GM19463 (cell line): ENCODE measurements around the gene SULF2.

Source experiments
- ATAC-seq: cut with Tn5 transposase; IDR thresholded peaks from one replicate; pipeline ENCODE4 v1.9.1; 2021; ENCODE audit warnings: mild to moderate bottlenecking, moderate library complexity; ENCODE audit not compliant: unreplicated experiment

Gene SULF2

DNA sequence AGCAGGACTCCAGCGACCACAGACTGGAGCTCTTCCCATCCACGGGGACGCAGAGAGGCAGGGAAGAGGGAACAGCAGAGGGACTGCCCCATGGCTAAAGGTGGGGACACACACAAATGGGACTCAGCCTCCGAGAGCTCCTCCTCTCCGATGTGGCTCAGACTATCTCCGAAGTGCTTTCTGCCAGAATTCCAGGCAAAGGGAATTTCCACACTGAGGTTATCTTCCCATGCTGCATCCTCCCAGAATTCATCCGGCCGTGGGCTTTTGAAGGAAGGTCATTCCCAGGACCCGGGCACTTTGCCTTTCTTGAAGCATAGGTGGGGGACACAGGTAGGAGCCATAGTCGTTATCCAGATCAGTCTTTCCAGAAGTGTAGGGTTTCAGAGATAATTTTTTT, 67.9 kb downstream of the SULF2 start:
- no peak for ATAC-seq

DNA sequence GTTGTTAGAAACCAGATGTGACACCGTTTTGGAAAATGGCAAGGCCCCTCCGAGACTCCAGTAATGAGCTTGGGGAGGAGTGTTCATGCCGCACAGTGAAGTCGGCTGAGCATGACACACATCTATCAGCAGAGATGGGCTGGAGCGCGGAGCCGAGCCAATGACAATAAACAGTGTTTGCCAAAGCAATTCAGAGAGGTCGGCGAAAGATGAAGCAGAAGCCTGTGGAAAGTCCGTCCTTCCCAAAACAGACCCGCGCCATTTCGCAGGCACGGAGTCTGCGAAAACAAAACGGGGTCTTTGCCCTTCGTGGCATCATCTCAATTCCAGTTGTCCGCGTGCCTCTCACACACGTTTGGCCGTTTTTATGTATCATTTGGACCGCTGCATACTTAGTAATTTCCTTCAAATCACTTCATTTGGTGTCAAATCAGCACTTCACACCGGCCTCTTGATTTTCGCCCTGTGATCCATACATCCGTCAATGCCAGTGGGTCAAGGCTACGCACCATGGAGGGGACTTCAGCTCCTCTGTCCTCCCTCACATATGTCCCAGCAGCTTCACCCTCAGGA, 71.3 kb downstream of the SULF2 start:
- ATAC-seq, result no peak

DNA sequence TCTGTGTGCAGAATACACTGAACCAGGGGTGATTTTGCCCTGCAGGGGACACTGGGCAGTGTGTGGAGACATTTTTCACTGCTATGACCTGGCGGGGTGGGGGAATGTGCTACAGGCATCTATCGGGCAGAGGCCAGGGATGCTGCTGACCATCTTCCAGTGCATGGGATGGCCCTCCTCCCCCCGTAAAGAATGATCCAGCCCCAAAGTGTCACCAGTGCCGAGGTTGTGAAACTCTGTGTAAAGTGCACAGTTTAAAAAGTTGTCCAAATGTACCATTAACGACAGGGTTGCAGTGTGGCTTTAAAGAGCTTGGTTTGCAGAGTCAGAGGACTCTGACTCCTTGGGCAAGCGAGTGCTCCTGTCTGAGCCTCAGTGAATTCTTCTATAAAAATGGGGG, 72.1 kb downstream of the SULF2 start:
- no peak for ATAC-seq

DNA sequence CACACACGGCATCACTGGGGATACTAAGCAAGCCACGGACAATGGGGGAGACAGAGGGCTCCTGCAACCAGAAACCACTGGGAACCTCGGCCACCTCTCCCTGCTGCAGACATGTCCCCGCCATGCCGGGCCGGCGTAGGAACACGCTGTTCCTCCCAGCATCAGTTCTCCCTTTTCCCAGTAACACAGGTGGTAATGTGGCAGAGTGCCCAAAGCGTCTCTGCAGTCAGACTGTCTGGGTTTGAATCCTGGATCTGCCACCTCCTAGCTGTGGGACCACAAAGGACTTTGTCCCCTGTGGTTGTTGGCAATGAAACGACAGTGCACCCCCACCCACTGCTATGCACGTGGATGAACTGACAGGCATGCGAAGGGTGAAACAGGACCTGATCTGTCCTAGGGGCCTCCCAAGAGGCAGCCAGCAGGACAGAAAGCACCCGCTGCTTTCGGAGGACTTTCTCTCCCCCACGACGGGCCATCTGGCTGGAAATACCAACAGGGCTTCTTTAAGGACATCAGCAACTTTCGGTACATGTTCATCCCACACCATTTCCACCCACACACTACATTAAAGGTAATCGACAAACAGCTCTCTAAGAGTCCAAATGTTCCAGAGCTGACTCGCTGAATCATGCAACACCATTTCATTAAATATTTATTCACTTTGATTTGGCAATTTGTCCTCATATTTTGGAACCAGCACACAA, 74.1 kb downstream of the SULF2 start:
- ATAC-seq, result no peak

DNA sequence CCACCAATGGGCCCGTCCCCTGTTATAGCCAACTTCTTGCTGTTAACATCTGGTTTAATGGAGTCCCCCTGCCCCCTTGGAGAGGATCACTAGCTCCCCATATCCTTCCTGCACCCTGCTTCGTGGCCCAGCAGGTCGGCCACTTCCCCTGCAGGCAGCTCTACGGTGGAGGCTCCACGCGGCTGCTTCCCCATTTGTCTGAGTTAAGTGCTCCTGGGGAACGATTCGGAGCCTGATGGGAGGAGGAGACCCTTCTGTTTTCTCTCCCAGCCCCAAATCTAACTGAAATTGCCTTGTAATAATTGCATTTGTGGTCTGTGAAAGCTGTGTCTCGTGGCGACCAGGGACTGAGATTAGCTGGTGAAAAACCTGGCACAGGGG, 74.6 kb downstream of the SULF2 start:
- no peak for ATAC-seq

DNA sequence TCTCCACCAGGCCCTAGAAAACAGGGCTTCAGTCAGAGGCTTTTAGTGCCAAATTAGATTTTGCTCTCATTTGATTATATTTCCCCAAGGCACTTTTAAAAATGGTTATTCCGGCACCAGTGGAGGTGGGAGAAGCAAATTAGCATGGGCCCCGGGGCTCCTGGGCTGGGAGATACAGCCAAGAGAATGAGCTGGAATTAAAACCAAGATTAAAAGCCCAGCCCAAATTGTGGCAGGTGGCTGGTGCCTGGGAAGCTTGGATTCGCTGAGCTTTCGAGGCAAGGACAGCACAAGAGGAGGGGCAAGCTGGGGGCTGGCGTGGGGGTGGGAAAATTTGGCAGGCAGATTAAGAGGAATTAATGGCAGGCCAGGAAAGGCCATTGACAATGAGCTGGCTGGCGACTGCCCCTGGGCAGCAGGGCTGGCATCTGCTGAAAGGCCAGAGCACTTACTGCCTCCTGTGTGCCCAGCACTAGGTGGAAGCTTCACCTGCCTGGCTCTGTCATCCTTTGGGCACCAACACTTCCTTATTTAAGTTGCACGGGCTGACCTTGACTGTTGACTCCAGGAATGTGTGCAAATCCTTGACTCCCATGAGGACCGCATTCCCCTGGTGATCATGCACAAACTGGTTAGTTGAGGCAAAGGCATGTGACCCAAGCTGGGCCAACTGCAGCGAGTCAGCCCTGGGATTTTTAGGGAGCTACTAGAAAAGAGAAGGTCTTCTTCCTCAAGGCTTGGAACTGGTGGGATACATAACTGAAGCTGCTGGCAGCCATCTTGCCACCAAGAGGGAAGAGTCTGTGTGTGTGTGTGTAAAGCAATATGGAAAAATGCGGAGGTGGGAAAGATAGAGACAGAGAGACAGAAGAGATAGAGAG, 76.1 kb downstream of the SULF2 start:
- ATAC-seq, result no peak

DNA sequence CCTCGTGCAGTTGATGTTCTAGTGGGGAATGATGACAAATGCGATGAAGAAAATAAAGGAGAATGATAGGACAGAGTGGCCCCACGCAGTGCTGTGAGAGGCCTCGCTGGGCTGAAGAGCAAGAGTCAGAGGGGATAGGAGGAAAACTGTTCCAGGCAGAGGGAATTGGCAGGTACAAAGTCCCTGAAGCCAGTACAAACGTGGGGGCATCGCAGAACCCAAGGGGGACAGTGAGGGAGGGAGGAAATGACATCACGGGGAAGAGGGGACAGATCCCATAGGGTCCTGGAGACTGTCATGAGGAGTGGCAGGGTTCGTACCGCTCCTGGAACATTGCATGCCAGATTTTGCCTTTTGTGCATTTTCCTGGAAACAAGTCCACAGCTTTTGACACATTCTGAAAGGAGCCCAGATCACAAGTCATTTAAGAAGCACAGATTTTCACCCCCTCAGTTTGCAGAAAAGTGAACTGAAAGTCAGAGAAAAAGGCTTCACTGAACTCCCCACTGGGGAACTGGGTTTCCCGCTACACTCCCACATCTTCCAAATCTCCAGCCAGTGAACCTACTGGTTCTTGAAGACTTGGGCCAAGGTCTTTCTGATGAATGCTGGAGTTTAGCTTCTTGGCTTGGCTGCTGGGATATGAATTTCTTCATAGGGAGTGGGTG, 77.0 kb downstream of the SULF2 start:
- ATAC-seq, result no peak

DNA sequence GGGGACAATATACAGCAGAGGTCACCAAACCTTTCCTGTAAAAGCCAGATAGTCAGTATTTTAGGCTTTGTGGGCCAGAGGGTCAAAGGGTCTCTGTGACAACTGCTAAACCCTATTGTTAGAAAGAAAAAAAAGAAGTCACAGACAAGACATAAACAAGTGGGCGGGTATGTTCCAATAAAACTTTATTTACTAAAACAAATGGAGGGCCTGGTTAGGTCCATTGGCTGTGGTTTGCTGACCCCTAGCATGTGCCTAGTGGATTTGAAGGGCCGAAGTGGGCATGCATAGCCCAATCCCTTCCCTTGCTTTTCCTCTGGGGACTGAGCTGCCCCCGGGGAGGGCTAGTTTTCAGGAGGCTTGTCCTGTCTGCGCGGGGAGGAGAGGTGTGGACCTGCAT, 78.9 kb downstream of the SULF2 start:
- ATAC-seq, result no peak

DNA sequence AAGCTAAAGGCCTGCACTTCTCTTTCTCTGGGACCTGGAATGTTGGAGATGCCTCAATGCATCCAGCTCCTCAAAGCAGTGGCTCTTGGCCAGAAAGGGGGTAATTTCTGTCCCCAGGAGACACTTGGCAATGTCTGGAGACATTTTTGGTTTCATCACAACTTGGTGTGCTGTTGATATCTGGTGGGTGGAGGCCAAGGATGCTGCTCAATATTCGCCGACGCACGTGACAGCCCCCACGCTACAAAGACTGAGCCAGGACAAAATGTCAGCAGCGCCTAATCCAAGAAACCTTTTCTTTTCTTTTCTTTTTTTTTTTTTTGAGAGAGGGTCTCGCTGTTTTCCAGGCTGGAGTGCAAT, 79.8 kb downstream of the SULF2 start:
- ATAC-seq, result no peak

DNA sequence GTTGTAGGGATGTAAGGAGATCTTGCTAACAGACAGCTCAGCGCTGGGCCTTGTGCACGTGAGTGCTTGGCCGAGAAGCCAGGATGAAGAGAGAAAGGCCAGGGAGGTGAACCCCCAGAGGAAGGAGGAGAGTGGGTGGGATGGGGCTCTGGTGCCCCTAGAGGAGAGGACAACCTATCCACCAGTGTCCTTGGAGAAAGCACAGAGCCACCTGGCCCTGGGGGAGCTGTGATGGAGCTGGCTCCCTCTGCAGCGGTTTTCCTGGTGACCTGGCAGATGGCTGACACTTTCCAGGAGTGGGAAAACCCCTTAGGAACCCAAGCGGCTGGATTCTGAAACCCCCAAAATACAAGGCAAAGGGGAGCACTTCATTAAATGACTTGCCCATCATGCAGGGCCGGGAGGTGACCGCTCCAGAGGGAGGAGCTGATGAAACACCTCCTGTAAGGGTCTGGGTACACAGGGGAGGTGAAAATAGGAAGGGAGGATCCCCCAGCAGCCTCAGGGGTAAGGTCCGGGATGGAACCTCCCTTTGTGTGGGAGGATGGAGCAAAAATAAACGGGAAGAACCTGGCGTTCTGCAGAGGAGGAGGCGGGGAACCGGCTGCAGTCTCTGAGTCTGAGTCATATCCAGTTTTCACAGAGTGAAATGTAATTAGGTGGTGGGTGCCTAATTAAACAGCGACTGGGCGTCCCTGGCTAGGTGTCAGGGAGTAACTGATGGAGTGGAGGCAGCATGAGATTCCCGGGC, 80.4 kb downstream of the SULF2 start:
- no peak for ATAC-seq

DNA sequence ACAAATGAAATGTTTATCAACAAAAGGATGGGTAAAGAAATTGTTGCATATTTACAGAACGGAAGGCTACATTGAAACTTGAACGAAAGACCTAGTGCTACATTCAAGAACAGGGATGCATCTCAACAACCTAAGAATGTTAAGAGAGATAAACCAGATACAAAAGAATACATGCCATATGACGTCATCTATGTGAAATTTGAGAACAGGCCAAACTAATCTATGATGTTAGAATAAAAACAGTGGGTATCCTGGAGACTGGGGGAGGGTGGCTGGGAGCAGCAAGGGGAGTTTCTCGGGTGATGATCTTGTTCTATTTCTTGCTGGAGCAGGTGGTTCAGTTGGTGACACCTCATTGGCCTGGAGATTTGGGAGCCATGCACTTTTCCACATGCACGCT, 81.5 kb downstream of the SULF2 start:
- no peak for ATAC-seq

DNA sequence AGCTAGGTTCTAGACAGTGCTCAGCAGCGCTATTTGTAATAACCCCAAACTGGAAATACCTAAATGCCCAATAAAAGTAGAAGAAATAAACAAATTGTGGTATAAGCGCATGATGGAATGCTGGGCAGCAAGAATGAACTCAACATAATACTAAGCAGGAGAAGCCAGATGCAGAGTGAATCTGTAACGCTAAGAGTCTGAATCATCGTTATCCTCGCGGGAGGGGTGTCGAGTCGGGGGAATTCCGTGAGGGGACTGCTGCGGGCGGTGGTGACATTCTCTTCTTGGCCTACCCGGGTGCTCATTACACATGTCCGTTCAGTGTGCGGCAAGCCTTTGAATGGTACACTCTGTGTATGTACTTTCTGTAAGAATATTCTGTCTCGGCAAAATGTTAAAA, 83.7 kb downstream of the SULF2 start:
- no peak for ATAC-seq

DNA sequence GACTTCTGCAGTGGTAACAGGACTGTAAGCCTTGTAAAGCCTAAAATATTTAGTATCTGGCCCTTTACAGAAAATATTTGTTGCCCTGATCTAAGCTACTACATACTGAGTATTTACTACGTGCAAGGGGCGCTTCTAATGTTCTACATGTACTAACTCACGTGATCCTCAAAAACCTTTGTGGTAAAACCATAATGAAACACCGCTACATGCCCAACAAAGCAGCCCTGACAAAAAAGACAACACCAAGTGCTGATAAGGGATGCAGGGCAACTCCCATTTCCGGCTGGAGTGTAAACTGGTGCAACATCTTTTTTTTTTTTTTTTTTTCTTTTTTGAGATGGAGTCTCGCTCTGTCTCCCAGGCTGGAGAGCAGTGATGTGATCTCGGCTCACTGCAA, 85.0 kb downstream of the SULF2 start:
- no peak for ATAC-seq

DNA sequence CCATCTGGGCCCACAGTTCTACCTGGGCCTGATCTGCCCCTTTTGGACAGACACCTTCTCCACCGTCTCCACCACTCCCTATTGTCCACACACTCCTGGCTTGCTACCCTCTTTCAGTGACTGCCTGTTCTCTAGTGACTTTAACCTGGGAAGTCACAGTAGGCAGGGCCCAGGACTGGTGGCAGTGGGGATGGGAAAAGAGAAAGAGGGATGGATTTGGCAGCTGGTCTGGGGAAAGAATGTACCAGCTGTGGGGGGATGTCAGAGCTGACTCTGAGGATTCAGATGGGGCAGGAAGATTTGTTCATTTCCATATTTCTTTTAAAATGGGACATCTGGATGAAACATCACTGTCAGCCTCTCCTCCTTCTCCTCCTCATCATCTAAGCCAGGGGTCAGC, 85.5 kb downstream of the SULF2 start:
- no peak for ATAC-seq

DNA sequence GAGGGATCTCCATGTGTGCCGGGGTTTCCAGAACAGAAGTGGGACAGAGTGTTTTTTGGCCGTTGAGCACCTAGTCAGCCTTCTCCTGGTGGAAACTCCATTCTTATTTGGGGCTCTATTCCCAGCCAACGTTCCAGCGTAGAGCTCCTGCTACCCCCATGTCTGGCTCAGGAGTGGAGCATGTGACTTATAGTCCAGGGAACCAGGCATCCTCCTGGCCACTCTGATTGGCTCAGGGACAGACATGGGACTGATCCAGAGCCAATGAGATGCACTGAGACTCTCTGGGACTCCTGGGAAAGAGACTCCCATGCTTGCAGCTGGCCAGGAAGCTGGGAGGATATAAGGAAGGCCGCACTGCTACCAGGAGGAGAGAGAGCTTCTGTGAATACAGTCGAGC, 87.1 kb downstream of the SULF2 start:
- ATAC-seq, result no peak

DNA sequence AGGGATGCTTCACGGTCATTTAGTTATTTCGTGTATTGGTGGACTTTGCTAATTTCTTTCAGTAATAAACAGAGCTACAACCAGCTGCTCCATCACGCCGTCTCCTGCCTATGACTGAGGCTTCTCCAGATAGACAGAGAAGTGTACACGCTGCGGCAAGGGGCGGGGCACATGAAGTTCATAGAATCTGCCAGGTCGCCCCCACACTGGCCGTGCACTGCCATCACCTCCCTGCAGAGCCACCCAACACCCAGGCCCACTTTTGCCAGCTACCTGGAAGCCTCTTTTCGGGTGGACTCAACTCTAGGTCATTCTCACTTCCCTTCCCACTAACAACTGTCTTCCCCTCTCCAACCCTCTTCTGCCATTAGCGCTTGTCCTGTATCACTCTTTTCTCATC, 88.4 kb downstream of the SULF2 start:
- no peak for ATAC-seq

DNA sequence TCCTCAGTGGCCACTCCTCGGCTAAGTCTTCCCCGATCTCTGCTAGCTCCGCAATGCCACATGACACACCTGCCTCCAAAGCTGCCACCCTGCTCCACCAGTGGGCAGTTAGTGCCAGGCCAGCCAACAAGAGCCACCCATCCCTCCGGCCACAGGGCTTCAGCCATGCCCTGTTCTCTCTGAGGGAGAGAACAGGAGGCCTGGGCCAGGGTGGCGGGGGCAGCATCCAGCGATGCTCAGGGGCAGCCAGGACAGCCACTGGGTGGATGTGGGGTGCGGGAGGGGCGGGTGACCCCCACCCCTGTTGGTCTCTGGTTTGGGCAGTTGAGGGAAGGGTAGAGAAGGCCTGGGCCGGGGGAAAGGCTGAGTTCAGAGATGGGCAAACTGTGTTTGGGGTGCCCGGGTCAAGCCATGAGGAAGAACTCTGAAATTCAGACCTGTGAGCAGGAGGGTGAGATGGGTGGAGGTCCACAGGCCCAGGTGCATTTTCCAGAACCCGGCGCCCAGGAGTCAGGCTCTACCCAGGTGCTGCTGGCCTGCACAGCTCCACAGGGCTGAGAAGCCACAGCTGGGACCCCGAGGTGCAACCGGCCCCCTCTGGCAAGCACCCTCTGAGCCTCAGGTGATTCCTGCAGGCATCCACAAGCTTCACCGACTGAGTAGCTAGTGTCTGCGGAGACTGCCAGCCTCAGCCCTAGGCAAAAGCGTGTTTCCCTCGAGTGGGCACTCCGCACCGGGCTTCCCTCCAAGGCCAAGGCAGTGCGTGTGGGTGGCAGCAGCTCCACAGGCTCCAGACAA, 91.1 kb downstream of the SULF2 start:
- no peak for ATAC-seq

DNA sequence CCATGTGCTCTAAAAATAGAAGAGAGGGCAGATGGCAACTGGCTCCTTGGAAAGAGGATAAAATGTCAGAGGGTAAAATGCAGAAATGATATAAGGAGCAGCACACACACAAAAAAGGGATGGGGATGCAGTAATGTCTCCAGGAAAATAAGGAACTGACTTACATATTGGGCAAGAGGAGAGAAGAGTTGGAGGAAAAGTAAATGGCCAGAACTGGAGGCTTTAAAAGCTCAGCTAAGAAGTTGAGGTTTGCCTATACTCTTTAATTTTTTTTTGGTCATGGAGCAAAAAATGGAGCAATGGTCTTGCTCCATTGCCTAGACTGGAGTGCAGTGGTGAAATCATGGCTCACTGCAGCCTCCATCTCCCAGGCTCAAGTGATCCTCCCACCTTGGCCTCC, 93.7 kb downstream of the SULF2 start:
- no peak for ATAC-seq

DNA sequence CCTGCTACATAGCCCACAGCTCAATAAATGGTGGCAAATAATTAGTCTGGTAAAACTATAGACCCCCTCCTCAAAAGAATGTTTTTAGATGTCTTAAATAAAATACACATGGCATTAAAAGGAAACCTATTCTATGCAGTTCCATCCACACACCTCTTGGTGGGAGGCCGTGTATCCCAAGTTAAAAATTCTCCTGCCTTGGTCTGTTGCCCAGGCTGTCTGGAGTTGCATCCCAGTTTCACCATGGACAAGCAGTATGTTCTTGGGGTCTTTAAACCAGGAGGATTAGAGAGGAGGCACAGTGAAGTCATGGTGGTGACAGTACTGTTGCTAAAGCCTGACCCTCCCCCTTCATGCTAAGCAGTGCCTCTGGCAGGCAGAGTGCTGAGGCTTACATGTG, 95.5 kb downstream of the SULF2 start:
- no peak for ATAC-seq
